ENCODE data around the gene CST7.

Gene CST7

DNA sequence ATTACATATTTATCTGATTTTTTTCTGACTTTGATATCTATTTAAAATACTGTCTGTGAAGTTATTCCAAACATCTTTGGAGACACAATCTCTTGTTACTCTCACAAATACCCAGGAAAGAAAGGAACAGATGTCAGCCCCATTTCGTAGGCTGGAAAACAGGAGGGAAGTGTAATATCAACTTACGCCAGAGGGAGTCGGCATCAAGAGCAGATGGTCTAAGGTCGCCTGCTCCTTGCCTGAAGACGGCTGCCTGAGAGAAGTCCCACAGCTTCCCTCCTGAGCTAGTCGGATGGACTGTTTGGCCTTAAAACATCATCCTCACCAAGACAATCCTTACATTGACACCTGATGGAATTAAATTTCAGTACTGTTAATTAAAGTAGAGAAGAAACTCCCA, 13.4 kb downstream of the CST7 start:
- no peak overlapping the region for H3K4me3 ChIP-seq (ENCODE audit: low read depth, low read length)
- TF ChIP-seq, protein P1, sequence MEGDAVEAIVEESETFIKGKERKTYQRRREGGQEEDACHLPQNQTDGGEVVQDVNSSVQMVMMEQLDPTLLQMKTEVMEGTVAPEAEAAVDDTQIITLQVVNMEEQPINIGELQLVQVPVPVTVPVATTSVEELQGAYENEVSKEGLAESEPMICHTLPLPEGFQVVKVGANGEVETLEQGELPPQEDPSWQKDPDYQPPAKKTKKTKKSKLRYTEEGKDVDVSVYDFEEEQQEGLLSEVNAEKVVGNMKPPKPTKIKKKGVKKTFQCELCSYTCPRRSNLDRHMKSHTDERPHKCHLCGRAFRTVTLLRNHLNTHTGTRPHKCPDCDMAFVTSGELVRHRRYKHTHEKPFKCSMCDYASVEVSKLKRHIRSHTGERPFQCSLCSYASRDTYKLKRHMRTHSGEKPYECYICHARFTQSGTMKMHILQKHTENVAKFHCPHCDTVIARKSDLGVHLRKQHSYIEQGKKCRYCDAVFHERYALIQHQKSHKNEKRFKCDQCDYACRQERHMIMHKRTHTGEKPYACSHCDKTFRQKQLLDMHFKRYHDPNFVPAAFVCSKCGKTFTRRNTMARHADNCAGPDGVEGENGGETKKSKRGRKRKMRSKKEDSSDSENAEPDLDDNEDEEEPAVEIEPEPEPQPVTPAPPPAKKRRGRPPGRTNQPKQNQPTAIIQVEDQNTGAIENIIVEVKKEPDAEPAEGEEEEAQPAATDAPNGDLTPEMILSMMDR (IDR thresholded peaks at IDR 0.05; ENCODE audit: control insufficient read depth, extremely low read depth, insufficient read depth), result no peak
- no peak for DNase-seq (ENCODE audit: low read depth)

- H3K4me3 ChIP-seq (ENCODE audit: low read depth, low read length), result no peak overlapping the region
- DNase-seq (ENCODE audit: low read depth), result no peak
- TF ChIP-seq, protein P1 (IDR thresholded peaks at IDR 0.05; ENCODE audit: control insufficient read depth, extremely low read depth, insufficient read depth), result no peak
Observed at GRCh38 chr20:24963672-24964505, 14.8 kb downstream of the CST7 start.

GRCh38 chr20:24964506-24964840, 15.4 kb downstream of the CST7 start:
- DNase-seq (ENCODE audit: low read depth), result no peak
- TF ChIP-seq, protein P1 (IDR thresholded peaks at IDR 0.05; ENCODE audit: control insufficient read depth, extremely low read depth, insufficient read depth), result no peak

GRCh38 chr20:24965065-24965919, 16.2 kb downstream of the CST7 start:
- no peak overlapping the region for H3K4me3 ChIP-seq (ENCODE audit: low read depth, low read length)

More at GRCh38 chr20:24964506-24964840, 15.4 kb downstream of the CST7 start:
- H3K4me3 ChIP-seq (ENCODE audit: low read depth, low read length), result no peak overlapping the region

GRCh38 chr20:24966317-24967012, 17.4 kb downstream of the CST7 start:
- no peak for DNase-seq (ENCODE audit: low read depth)
- no peak overlapping the region for H3K4me3 ChIP-seq (ENCODE audit: low read depth, low read length)
- TF ChIP-seq, protein P1 (IDR thresholded peaks at IDR 0.05; ENCODE audit: control insufficient read depth, extremely low read depth, insufficient read depth), result no peak

More at GRCh38 chr20:24965065-24965919, 16.2 kb downstream of the CST7 start:
- DNase-seq (ENCODE audit: low read depth), result no peak
- TF ChIP-seq, protein P1 (IDR thresholded peaks at IDR 0.05; ENCODE audit: control insufficient read depth, extremely low read depth, insufficient read depth), result no peak

DNA sequence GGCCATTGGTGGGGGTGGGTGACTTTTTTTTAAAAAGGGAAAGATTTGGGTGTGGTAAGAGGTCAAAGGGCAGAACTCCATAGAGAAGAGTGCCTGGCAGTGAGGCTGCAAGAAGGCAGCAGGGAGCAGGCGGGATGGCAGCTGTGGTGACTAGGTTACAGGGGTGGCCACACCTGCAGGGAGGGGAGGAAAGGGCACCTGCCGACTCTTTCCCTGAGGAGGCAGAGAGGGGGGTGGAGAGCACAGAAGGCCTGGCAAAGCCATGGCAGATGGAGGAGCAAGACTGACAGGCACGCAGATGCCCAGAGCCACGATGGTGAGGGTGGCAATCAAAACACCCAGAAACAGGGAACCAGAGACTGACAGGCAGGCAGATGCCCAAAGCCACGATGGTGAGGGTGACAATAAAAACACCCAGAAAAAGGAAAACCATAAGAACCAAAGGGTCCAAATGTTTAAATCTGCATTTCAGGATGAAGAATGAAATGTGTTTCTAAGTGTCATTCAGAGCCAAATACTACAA, 19.3 kb downstream of the CST7 start:
- no peak overlapping the region for H3K4me3 ChIP-seq (ENCODE audit: low read depth, low read length)
- DNase-seq (ENCODE audit: low read depth), result no peak
- TF ChIP-seq, protein P1 (IDR thresholded peaks at IDR 0.05; ENCODE audit: control insufficient read depth, extremely low read depth, insufficient read depth), result no peak

Data from LNCaP clone FGC (cell line).